GM23248 (cell line): ENCODE data around the gene RPRD2.

ENCODE experiments used
- EZH2 ChIP-seq: fragments of 200-600 bp; sonication (generic); IDR thresholded peaks from 2 replicates; pipeline ENCODE4 v1.6.1; 2018; ENCODE audit warnings: antibody characterized with exemption, mild to moderate bottlenecking; ENCODE audit not compliant: insufficient read depth, poor library complexity, severe bottlenecking
- EZH2phosphoT487 ChIP-seq: fragments of 200-600 bp; sonication (generic); IDR thresholded peaks from 2 replicates; pipeline ENCODE4 v1.6.1; 2018; ENCODE audit warnings: antibody characterized with exemption, moderate library complexity, mild to moderate bottlenecking, low read depth; ENCODE audit not compliant: insufficient read depth

DNA sequence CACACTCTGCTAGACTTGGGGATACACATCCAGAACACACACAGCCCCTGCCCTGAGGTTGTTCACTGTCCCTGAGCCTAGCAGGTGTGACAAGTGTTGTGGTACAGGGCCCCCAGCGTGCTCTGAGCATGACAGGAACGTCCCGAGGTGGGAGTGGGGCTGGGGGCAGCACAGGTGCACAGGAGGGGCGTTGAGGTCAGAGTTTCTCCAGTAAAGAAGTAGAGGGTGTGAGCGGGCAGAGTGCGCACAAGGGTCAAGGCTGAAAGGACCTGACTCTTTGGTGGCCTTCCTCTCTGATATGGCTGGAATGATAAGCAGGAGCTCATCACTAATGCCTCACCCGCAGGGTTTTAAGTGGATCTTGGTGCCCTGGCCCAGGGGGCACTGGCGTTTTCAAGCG lies 150.3 kb downstream of the RPRD2 start:
- TF ChIP-seq EZH2phosphoT487 (no peak), EZH2 (no peak)
